Muscle of arm (tissue), 12 donors: ENCODE measurements around the gene GPANK1. TPM values are rescaled to one million over a fixed set of nuclear protein-coding genes. Genes with fewer than 3 reads are reported as not detected.

Experiments
- DNase-seq: peaks from one replicate; pipeline ENCODE4 v3.0.0-alpha.2; 2013
- polyA plus RNA-seq, 12 donors: library from polyadenylated mRNA; unstranded; fragments of 120-200 nt; gene quantifications; one replicate each; pipeline ENCODE4 v1.2.1, GENCODE V29; 2013; ENCODE audit not compliant: insufficient read length in 12 of 12

Gene GPANK1
- polyA plus RNA-seq, 12 donors = 12.1 to 25.8 (median 13.5) TPM; not detected in 1

GRCh38 chr6:31621320-31621939 is 43.4 kb downstream of the GPANK1 start:
- DNase-seq = no peak

- peak; percentile 73 for DNase-seq
Observed at GRCh38 chr6:31620586-31621319, 44.0 kb downstream of the GPANK1 start, which contains the start of gene PRRC2A. Gene PRRC2A, plus strand, starts transcription at chr6:31620715. Its CDS starts 2,075 bp downstream, at chr6:31622790.

- DNase-seq = peak; percentile 99
Observed at GRCh38 chr6:31619805-31620585, 44.8 kb downstream of the GPANK1 start.

- no peak for DNase-seq
Observed at GRCh38 chr6:31617010-31617409, 47.8 kb downstream of the GPANK1 start.

GRCh38 chr6:31615748-31616147 is 49.0 kb downstream of the GPANK1 start:
- no peak for DNase-seq

- DNase-seq = no peak
Observed at GRCh38 chr6:31614684-31615578, 49.9 kb downstream of the GPANK1 start, which contains the start of gene AIF1. Gene AIF1, plus strand, starts transcription at chr6:31615234. Its CDS starts 96 bp downstream, at chr6:31615330.

GRCh38 chr6:31614075-31614619 is 50.6 kb downstream of the GPANK1 start:
- DNase-seq = no peak

Other genes with a start within 250 kb of the GPANK1 start
- 1 to 10 TPM in 2 of 12 donors, under 1 TPM in 8, not detected in 2; 0.37 to 1.9 (median 0.78) TPM for gene MICB, start 166.9 kb downstream of the GPANK1 start, polyA plus RNA-seq
- gene MCCD1, start 136.0 kb downstream of the GPANK1 start, polyA plus RNA-seq = not detected
- 100 to 1,000 TPM in 11 of 12 donors, not detected in 1; 312 to 457 (median 352) TPM for gene DDX39B, start 123.0 kb downstream of the GPANK1 start, polyA plus RNA-seq
- 1 to 10 TPM in 10 of 12 donors, not detected in 2; 3.3 to 6.6 (median 4.1) TPM for gene ATP6V1G2, start 118.4 kb downstream of the GPANK1 start, polyA plus RNA-seq
- gene NFKBIL1, start 117.4 kb downstream of the GPANK1 start, polyA plus RNA-seq = 10 to 100 TPM in 11 of 12 donors, not detected in 1; 11.4 to 23.7 (median 14.1) TPM
- gene LTA, start 92.7 kb downstream of the GPANK1 start, polyA plus RNA-seq = 1 to 10 TPM in 1 of 12 donors, under 1 TPM in 5, not detected in 6; 0.13 to 2.6 (median 0.33) TPM
- 1 to 10 TPM in 1 of 12 donors, under 1 TPM in 8, not detected in 3; 0.11 to 1.5 (median 0.33) TPM for gene TNF, start 89.4 kb downstream of the GPANK1 start, polyA plus RNA-seq
- 10 to 100 TPM in 1 of 12 donors, 1 to 10 TPM in 7, under 1 TPM in 2, not detected in 2; 0.57 to 23.4 (median 1.3) TPM for gene LTB, start 82.6 kb downstream of the GPANK1 start, polyA plus RNA-seq
- gene LST1, start 78.7 kb downstream of the GPANK1 start, polyA plus RNA-seq = 10 to 100 TPM in 2 of 12 donors, 1 to 10 TPM in 8, not detected in 2; 3.9 to 24.6 (median 5.9) TPM
- under 1 TPM in 6 of 12 donors, not detected in 6; 0.22 to 0.63 (median 0.25) TPM for gene NCR3, start 72.0 kb downstream of the GPANK1 start, polyA plus RNA-seq
- gene AIF1, start 49.8 kb downstream of the GPANK1 start, polyA plus RNA-seq = 10 to 100 TPM in 11 of 12 donors, not detected in 1; 12.8 to 39.9 (median 18.8) TPM
- gene PRRC2A, start 44.3 kb downstream of the GPANK1 start, polyA plus RNA-seq = 100 to 1,000 TPM; 104 to 352 (median 123) TPM
- 100 to 1,000 TPM in 11 of 12 donors, not detected in 1; 153 to 248 (median 195) TPM for gene BAG6, start 12.3 kb downstream of the GPANK1 start, polyA plus RNA-seq
- gene APOM, start 9.1 kb downstream of the GPANK1 start, polyA plus RNA-seq = 1 to 10 TPM in 10 of 12 donors, not detected in 2; 3.4 to 9.7 (median 4.8) TPM
- gene C6orf47, start 4.2 kb downstream of the GPANK1 start, polyA plus RNA-seq = 10 to 100 TPM in 11 of 12 donors, not detected in 1; 10.9 to 15.8 (median 12.5) TPM
- 100 to 1,000 TPM in 11 of 12 donors, not detected in 1; 121 to 202 (median 144) TPM for gene CSNK2B, start 1.1 kb upstream of the GPANK1 start, polyA plus RNA-seq
- 10 to 100 TPM in 9 of 12 donors, 1 to 10 TPM in 2, not detected in 1; 6.1 to 27.9 (median 14.2) TPM for gene LY6G5B, start 5.0 kb upstream of the GPANK1 start, polyA plus RNA-seq
- 1 to 10 TPM in 10 of 12 donors, not detected in 2; 1.2 to 6.4 (median 3.2) TPM for gene LY6G5C, start 16.1 kb upstream of the GPANK1 start, polyA plus RNA-seq
- 10 to 100 TPM in 11 of 12 donors, not detected in 1; 35.4 to 54.1 (median 43.1) TPM for gene ABHD16A, start 38.3 kb upstream of the GPANK1 start, polyA plus RNA-seq
- under 1 TPM in 1 of 12 donors, not detected in 11; 0.27 TPM for gene LY6G6F, start 41.9 kb upstream of the GPANK1 start, polyA plus RNA-seq
- 1 to 10 TPM in 1 of 12 donors, under 1 TPM in 5, not detected in 6; 0.50 to 1.1 (median 0.75) TPM for gene LY6G6D, start 50.4 kb upstream of the GPANK1 start, polyA plus RNA-seq
- 1 to 10 TPM in 3 of 12 donors, under 1 TPM in 4, not detected in 5; 0.28 to 6.6 (median 0.63) TPM for gene LY6G6C, start 56.7 kb upstream of the GPANK1 start, polyA plus RNA-seq
- gene MPIG6B, start 58.4 kb upstream of the GPANK1 start, polyA plus RNA-seq = 1 to 10 TPM in 2 of 12 donors, under 1 TPM in 8, not detected in 2; 0.49 to 1.7 (median 0.63) TPM
- gene DDAH2, start 64.3 kb upstream of the GPANK1 start, polyA plus RNA-seq = 100 to 1,000 TPM in 8 of 12 donors, 10 to 100 TPM in 3, not detected in 1; 89.7 to 152 (median 108) TPM
- gene CLIC1, start 71.5 kb upstream of the GPANK1 start, polyA plus RNA-seq = 100 to 1,000 TPM in 11 of 12 donors, not detected in 1; 100 to 194 (median 129) TPM
- 10 to 100 TPM in 6 of 12 donors, 1 to 10 TPM in 5, not detected in 1; 7.4 to 32.2 (median 13.8) TPM for gene MSH5, start 75.0 kb upstream of the GPANK1 start, polyA plus RNA-seq
- 10 to 100 TPM in 1 of 12 donors, 1 to 10 TPM in 9, not detected in 2; 1.6 to 10.7 (median 2.4) TPM for gene SAPCD1, start 97.7 kb upstream of the GPANK1 start, polyA plus RNA-seq
- 1 to 10 TPM in 10 of 12 donors, not detected in 2; 1.1 to 4.1 (median 2.1) TPM for gene VWA7, start 112.3 kb upstream of the GPANK1 start, polyA plus RNA-seq
- 10 to 100 TPM in 11 of 12 donors, not detected in 1; 38.6 to 60.8 (median 45.0) TPM for gene VARS1, start 130.8 kb upstream of the GPANK1 start, polyA plus RNA-seq
- 10 to 100 TPM in 11 of 12 donors, not detected in 1; 47.5 to 67.9 (median 58.6) TPM for gene LSM2, start 142.0 kb upstream of the GPANK1 start, polyA plus RNA-seq
- 1 to 10 TPM in 10 of 12 donors, not detected in 2; 3.6 to 5.5 (median 4.5) TPM for gene HSPA1L, start 150.3 kb upstream of the GPANK1 start, polyA plus RNA-seq
- 100 to 1,000 TPM in 1 of 12 donors, 10 to 100 TPM in 10, not detected in 1; 47.4 to 110 (median 62.3) TPM for gene HSPA1A, start 150.5 kb upstream of the GPANK1 start, polyA plus RNA-seq
- gene HSPA1B, start 162.7 kb upstream of the GPANK1 start, polyA plus RNA-seq = 1,000 to 10,000 TPM in 1 of 12 donors, 100 to 1,000 TPM in 2, 10 to 100 TPM in 9; 28.3 to 1,034 (median 49.7) TPM
- gene NEU1, start 197.8 kb upstream of the GPANK1 start, polyA plus RNA-seq = 10 to 100 TPM in 11 of 12 donors, not detected in 1; 14.6 to 32.7 (median 16.0) TPM
- gene SLC44A4, start 214.0 kb upstream of the GPANK1 start, polyA plus RNA-seq = 10 to 100 TPM in 1 of 12 donors, under 1 TPM in 9, not detected in 2; 0.09 to 25.0 (median 0.23) TPM
- 10 to 100 TPM in 11 of 12 donors, not detected in 1; 26.0 to 62.8 (median 31.4) TPM for gene EHMT2, start 232.7 kb upstream of the GPANK1 start, polyA plus RNA-seq
- gene ZBTB12, start 237.1 kb upstream of the GPANK1 start, polyA plus RNA-seq = 10 to 100 TPM in 5 of 12 donors, 1 to 10 TPM in 6, not detected in 1; 7.5 to 17.3 (median 9.7) TPM